Testis (tissue), 2 donors: ENCODE results near the gene GFOD1.

ENCODE experiments used
- CTCF ChIP-seq, 3 experiments: fragments of 450-650 bp in 2 of 3; fragments of 200-600 bp in 1 of 3; sonication (generic) in 1 of 3; IDR thresholded peaks; one replicate each; pipeline ENCODE4 v1.5.1; 2016 to 2019; ENCODE audit warnings: antibody characterized with exemption in 3 of 3, mild to moderate bottlenecking in 2 of 3, moderate library complexity in 1 of 3
- POLR2A ChIP-seq: fragments of 450-650 bp; IDR thresholded peaks from one replicate; pipeline ENCODE4 v1.6.1; 2017; ENCODE audit warnings: antibody characterized with exemption, mild to moderate bottlenecking, moderate library complexity

GRCh38 chr6:13346245-13346644 lies 141.2 kb downstream of the GFOD1 start:
- TF ChIP-seq CTCF (IDR thresholded peaks at IDR 0.05) (no peak), POLR2A (no peak)
